ENCODE measurements around the gene HIBCH.

Gene HIBCH

GRCh38 chr2:190362894-190363293, 43.3 kb upstream of the HIBCH start:
- no peak for TF ChIP-seq TEAD4 (IDR thresholded peaks at IDR 0.05)
- TF ChIP-seq TCF12 (IDR thresholded peaks at IDR 0.05; ENCODE audit: low read depth) = no peak
- TF ChIP-seq CREB1 (IDR thresholded peaks at IDR 0.05; ENCODE audit: low read depth) = no peak
- TF ChIP-seq, protein P1, sequence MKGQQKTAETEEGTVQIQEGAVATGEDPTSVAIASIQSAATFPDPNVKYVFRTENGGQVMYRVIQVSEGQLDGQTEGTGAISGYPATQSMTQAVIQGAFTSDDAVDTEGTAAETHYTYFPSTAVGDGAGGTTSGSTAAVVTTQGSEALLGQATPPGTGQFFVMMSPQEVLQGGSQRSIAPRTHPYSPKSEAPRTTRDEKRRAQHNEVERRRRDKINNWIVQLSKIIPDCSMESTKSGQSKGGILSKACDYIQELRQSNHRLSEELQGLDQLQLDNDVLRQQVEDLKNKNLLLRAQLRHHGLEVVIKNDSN (IDR thresholded peaks at IDR 0.05) = no peak
- no peak for TF ChIP-seq YY1 (IDR thresholded peaks at IDR 0.05; ENCODE audit: low read depth)
- no peak for TF ChIP-seq REST (IDR thresholded peaks at IDR 0.05; ENCODE audit: low read depth)
- no peak for TF ChIP-seq MAX (IDR thresholded peaks at IDR 0.05)
- no peak for TF ChIP-seq CEBPB (IDR thresholded peaks at IDR 0.05)
- TF ChIP-seq EGR1 (IDR thresholded peaks at IDR 0.05) = no peak

DNA sequence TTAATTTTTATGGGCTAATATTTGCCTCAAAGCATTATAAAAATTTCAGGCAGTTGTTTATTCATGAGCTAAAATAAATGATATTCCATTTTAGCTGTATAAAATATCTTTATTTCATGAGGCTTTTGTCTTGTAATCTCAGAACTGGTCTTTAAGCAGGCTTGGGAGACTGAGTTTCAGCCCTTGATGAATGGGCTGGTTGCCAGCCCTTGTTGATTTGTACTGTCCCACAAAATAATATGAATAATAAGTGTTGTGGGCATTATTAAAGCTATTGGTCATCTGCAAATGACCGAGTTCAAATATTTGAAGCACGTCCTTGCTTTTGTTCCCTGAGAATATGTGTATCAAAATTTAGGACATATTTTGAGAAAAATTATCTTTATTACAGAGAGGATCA, 41.9 kb upstream of the HIBCH start:
- no peak for TF ChIP-seq FOXM1 (IDR thresholded peaks at IDR 0.05; ENCODE audit: borderline replicate concordance, low read depth)
- TF ChIP-seq TEAD4 (IDR thresholded peaks at IDR 0.05) = no peak
- no peak for TF ChIP-seq RAD21 (IDR thresholded peaks at IDR 0.05; ENCODE audit: low read depth)
- TF ChIP-seq MAX (IDR thresholded peaks at IDR 0.05) = no peak
- TF ChIP-seq EP300 (IDR thresholded peaks at IDR 0.05; ENCODE audit: borderline replicate concordance) = no peak
- TF ChIP-seq CREB1 (IDR thresholded peaks at IDR 0.05; ENCODE audit: low read depth) = no peak
- TF ChIP-seq, protein P1 (IDR thresholded peaks at IDR 0.05) = no peak
- no peak for TF ChIP-seq REST (IDR thresholded peaks at IDR 0.05; ENCODE audit: low read depth)
- no peak for TF ChIP-seq TAF1 (IDR thresholded peaks at IDR 0.05; ENCODE audit: low read depth)
- no peak for TF ChIP-seq EGR1 (IDR thresholded peaks at IDR 0.05)
- no peak for TF ChIP-seq NFIC (IDR thresholded peaks at IDR 0.05)
- TF ChIP-seq TCF12 (IDR thresholded peaks at IDR 0.05; ENCODE audit: low read depth) = no peak
- no peak for TF ChIP-seq ZBTB7A (IDR thresholded peaks at IDR 0.05; ENCODE audit: low read depth)
- no peak for TF ChIP-seq CEBPB (IDR thresholded peaks at IDR 0.05)
- no peak for TF ChIP-seq YY1 (IDR thresholded peaks at IDR 0.05; ENCODE audit: low read depth)

- TF ChIP-seq TCF12 (IDR thresholded peaks at IDR 0.05; ENCODE audit: low read depth) = no peak
Measured at GRCh38 chr2:190360965-190361364, 41.3 kb upstream of the HIBCH start.

DNA sequence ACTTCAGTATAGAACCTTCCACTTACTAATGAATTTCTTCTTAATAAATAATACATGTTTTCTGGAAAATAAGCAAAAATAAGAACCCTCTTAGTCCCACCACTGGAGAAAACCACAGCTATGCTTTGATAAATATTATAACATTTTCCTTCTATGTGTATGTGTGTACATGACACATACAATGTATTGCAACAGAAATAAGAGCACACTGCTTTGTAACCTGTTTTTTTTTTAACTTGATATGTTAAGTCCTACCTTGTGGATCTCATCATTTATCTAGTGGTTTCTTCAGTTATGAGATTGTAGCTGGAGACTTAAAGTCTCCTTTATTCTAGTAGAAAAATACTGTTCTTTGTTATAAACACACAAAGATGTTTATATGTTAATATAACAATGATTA, 40.9 kb upstream of the HIBCH start:
- no peak for TF ChIP-seq MAX (IDR thresholded peaks at IDR 0.05)
- no peak for TF ChIP-seq TEAD4 (IDR thresholded peaks at IDR 0.05)
- TF ChIP-seq EP300 (IDR thresholded peaks at IDR 0.05; ENCODE audit: borderline replicate concordance) = no peak

GRCh38 chr2:190357600-190357999, 38.0 kb upstream of the HIBCH start:
- TF ChIP-seq TEAD4 (IDR thresholded peaks at IDR 0.05) (no peak), NFIC (IDR thresholded peaks at IDR 0.05) (no peak)

DNA sequence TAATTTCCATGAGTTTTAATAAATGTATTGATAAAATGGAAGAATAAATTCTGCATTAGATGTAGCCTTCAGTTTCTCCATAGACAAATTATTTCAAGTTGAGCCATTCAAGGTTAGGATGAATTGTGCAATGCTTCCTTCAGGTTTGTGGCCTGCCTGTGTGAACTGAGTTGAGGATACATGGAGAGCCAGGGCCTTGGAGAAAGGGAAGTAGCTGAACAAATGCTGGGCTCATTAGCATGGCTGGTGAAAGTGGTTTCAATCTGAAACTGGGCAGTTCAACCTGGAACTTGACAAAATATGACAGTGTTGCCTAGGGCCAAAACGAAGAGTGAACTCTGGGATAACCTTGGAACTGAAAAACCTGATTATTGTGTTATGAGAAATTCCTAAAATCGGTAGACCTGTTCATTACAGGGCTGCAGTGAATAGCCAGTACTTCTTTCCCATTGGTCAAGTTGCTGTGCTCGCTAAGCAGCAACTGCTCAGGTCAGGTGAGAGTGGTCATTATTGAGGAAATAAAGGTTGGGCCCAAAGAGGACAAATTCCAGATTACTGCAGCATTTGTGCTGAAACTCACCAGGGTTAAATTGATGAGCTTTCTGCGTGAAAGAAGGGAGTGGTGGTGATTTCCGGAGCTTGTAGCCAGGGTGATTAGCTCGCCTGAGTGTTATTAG, 36.5 kb upstream of the HIBCH start:
- TF ChIP-seq CEBPB (IDR thresholded peaks at IDR 0.05) (peak; percentile 38; the same call in 1 of the 2 replicates), EGR1 (IDR thresholded peaks at IDR 0.05) (no peak)

DNA sequence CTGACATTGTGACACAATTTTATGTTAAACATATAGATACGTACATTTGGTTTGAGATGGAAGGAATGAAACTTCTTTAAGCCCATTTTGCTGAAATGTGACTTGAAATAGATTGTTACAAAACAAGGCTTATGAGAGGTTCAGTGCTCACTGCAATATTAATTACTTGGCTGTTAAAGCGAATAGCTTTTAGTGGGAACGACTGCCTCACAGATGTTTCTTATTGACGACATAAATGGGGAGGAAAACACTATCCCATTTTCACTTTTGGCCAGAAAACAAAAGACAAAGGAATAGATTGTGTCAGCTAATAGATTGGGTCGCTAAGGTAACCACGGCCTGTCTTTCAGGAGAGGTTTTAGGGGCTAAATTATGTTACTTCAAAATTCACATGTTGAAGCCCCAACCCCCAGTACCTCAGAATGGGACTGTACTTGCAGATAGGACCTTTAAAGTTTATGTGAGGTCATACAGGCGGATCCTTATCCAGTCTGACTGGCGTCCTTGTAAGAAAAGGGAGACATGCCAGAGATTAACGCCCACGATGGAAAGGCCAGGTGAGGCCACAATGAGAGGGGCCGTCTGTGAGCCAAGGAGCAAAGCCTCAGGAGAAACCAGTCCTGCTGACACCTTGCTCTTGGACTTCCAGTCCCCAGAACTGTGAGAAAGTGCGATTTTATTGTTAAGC, 34.5 kb upstream of the HIBCH start:
- TF ChIP-seq RAD21 (IDR thresholded peaks at IDR 0.05; ENCODE audit: low read depth) (no peak), ZBTB7A (IDR thresholded peaks at IDR 0.05; ENCODE audit: low read depth) (no peak), REST (IDR thresholded peaks at IDR 0.05; ENCODE audit: low read depth) (no peak), FOXM1 (IDR thresholded peaks at IDR 0.05; ENCODE audit: borderline replicate concordance, low read depth) (no peak), EP300 (IDR thresholded peaks at IDR 0.05; ENCODE audit: borderline replicate concordance) (no peak), NFIC (IDR thresholded peaks at IDR 0.05) (no peak), TAF1 (IDR thresholded peaks at IDR 0.05; ENCODE audit: low read depth) (no peak), MAX (IDR thresholded peaks at IDR 0.05) (no peak), EGR1 (IDR thresholded peaks at IDR 0.05) (no peak), TCF12 (IDR thresholded peaks at IDR 0.05; ENCODE audit: low read depth) (no peak), CREB1 (IDR thresholded peaks at IDR 0.05; ENCODE audit: low read depth) (no peak), YY1 (IDR thresholded peaks at IDR 0.05; ENCODE audit: low read depth) (no peak), TEAD4 (IDR thresholded peaks at IDR 0.05) (no peak), CEBPB (IDR thresholded peaks at IDR 0.05) (no peak)
- TF ChIP-seq, protein P1 (IDR thresholded peaks at IDR 0.05) = no peak
